IPS-18a (cell line): ENCODE measurements around the gene PSMC3IP.

Experiments used
- H3K27ac ChIP-seq: one replicate; pipeline ENCODE4 v1.5.1; 2013; ENCODE audit warnings: low read length
- H3K27me3 ChIP-seq: one replicate; pipeline ENCODE4 v1.6.1; 2013; ENCODE audit warnings: mild to moderate bottlenecking, low read length; ENCODE audit not compliant: control insufficient read depth, insufficient read depth
- H3K36me3 ChIP-seq: one replicate; pipeline ENCODE4 v1.6.1; 2013; ENCODE audit warnings: low read depth, low read length; ENCODE audit not compliant: control insufficient read depth
- H3K4me1 ChIP-seq: one replicate; pipeline ENCODE4 v1.6.1; 2013; ENCODE audit warnings: low read depth, low read length; ENCODE audit not compliant: control insufficient read depth
- H3K4me3 ChIP-seq: one replicate; pipeline ENCODE4 v1.5.1; 2013; ENCODE audit warnings: low read length
- H3K9ac ChIP-seq: one replicate; pipeline ENCODE4 v1.6.1; 2013; ENCODE audit warnings: mild to moderate bottlenecking, low read length, moderate library complexity
- H3K9me3 ChIP-seq: one replicate; pipeline ENCODE4 v1.6.1; 2013; ENCODE audit warnings: low read depth, low read length; ENCODE audit not compliant: control insufficient read depth

PSMC3IP gene

GRCh38 chr17:42529061-42529460 is 48.5 kb downstream of the PSMC3IP start:
- Histone ChIP-seq H3K27me3 (peaks cover 17% of the 10 kb centered on the region), H3K4me1 (no peaks in the 10 kb centered on the region), H3K36me3 (no peaks in the 10 kb centered on the region), H3K4me3 (no peak overlapping the region), H3K9me3 (no peaks in the 10 kb centered on the region), H3K9ac (no peak overlapping the region), H3K27ac (no peak overlapping the region)

- H3K36me3 ChIP-seq: no peaks in the 10 kb centered on the region
- H3K27ac ChIP-seq: no peak overlapping the region
- H3K4me3 ChIP-seq: no peak overlapping the region
- H3K9ac ChIP-seq: no peak overlapping the region
- H3K27me3 ChIP-seq: peaks cover 9% of the 10 kb centered on the region
- no peaks in the 10 kb centered on the region for H3K4me1 ChIP-seq
- no peaks in the 10 kb centered on the region for H3K9me3 ChIP-seq
Measured at GRCh38 chr17:42527932-42528331, 49.6 kb downstream of the PSMC3IP start.

- no peak overlapping the region for H3K9ac ChIP-seq
- no peak overlapping the region for H3K4me3 ChIP-seq
- peaks cover 4% of the 10 kb centered on the region for H3K36me3 ChIP-seq
- peaks cover under 1% of the 10 kb centered on the region for H3K27me3 ChIP-seq
- H3K9me3 ChIP-seq: no peaks in the 10 kb centered on the region
- no peak overlapping the region for H3K27ac ChIP-seq
- H3K4me1 ChIP-seq: no peaks in the 10 kb centered on the region
Measured at GRCh38 chr17:42526031-42526444, 51.5 kb downstream of the PSMC3IP start.

- H3K9me3 ChIP-seq: no peaks in the 10 kb centered on the region
- no peak overlapping the region for H3K27ac ChIP-seq
- peaks cover 4% of the 10 kb centered on the region for H3K4me1 ChIP-seq
- H3K4me3 ChIP-seq: no peak overlapping the region
- H3K27me3 ChIP-seq: no peaks in the 10 kb centered on the region
- H3K36me3 ChIP-seq: peaks cover 5% of the 10 kb centered on the region
- H3K9ac ChIP-seq: no peak overlapping the region
Measured at GRCh38 chr17:42525221-42525620, 52.3 kb downstream of the PSMC3IP start.

GRCh38 chr17:42522798-42523278 is 54.7 kb downstream of the PSMC3IP start:
- peaks cover 18% of the 10 kb centered on the region for H3K4me1 ChIP-seq
- H3K27me3 ChIP-seq: no peaks in the 10 kb centered on the region
- no peak overlapping the region for H3K4me3 ChIP-seq
- no peak overlapping the region for H3K9ac ChIP-seq
- no peaks in the 10 kb centered on the region for H3K9me3 ChIP-seq
- H3K27ac ChIP-seq: no peak overlapping the region
- peaks cover 5% of the 10 kb centered on the region for H3K36me3 ChIP-seq
